Prostate gland (tissue), 2 donors: ENCODE measurements around the gene POLDIP3.

Experiments
- CTCF ChIP-seq, 4 experiments: fragments of 200-600 bp in 2 of 4; fragments of 450-650 bp in 2 of 4; sonication (generic) in 2 of 4; IDR thresholded peaks; 1 replicate in 3 of 4; 2 replicates in 1 of 4; pipeline ENCODE4 v1.5.1; 2016 to 2019; ENCODE audit warnings: antibody characterized with exemption in 4 of 4, mild to moderate bottlenecking in 2 of 4, moderate library complexity in 2 of 4
- POLR2A ChIP-seq: fragments of 450-650 bp; IDR thresholded peaks from one replicate; pipeline ENCODE4 v1.6.1; 2016; ENCODE audit warnings: antibody characterized with exemption, mild to moderate bottlenecking

GRCh38 chr22:42643634-42644421, 29.1 kb upstream of the POLDIP3 start:
- TF ChIP-seq CTCF (IDR thresholded peaks at IDR 0.05) (no peak), POLR2A (no peak)
